CD14-positive monocyte (primary cell): ENCODE data around the gene DUS2. TPM values are rescaled to one million over a fixed set of nuclear protein-coding genes. Genes with fewer than 3 reads are reported as not detected.
A peak's percentile ranks its signal among the peaks of the same experiment; 100 is the strongest.
"Not testable (repeated sequence)": the region's sequence is repeated elsewhere in the genome, so short reads cannot be mapped to it uniquely, and the experiment has no call there.

Experiments used
- DNase-seq, 3 donors: peaks; one replicate each; pipeline ENCODE4 v3.0.0-alpha.2; 2011 to 2022
- H2AFZ ChIP-seq: 2 replicates; pipeline ENCODE4 v1.6.0; 2012; ENCODE audit warnings: mild to moderate bottlenecking, low read depth, low read length, inconsistent platforms; ENCODE audit not compliant: insufficient read depth, poor library complexity, severe bottlenecking
- H3K27ac ChIP-seq, 2 donors: 1 replicate in 1 of 2; 2 replicates in 1 of 2; pipeline ENCODE4 v1.5.1; 2012 to 2013; ENCODE audit warnings: low read length in 2 of 2, control low read depth in 1 of 2, inconsistent platforms in 1 of 2, low read depth in 1 of 2, mild to moderate bottlenecking in 1 of 2
- H3K27me3 ChIP-seq, 2 donors: one replicate each; pipeline versions ENCODE4 v1.6.0 to v1.6.1; 2011 to 2013; ENCODE audit warnings: low read length in 2 of 2; ENCODE audit not compliant: control insufficient read depth in 2 of 2, insufficient read depth in 2 of 2
- H3K36me3 ChIP-seq, 2 donors: replicated peaks in 1 of 2; 1 replicate in 1 of 2; 2 replicates in 1 of 2; pipeline versions ENCODE4 v1.5.1 to v1.6.1; 2012 to 2013; ENCODE audit warnings: low read length in 2 of 2, control low read depth in 1 of 2, inconsistent platforms in 1 of 2, mild to moderate bottlenecking in 1 of 2; ENCODE audit not compliant: insufficient read depth in 2 of 2, control insufficient read depth in 1 of 2
- H3K4me1 ChIP-seq, 2 donors: 1 replicate in 1 of 2; 2 replicates in 1 of 2; pipeline versions ENCODE4 v1.5.1 to v1.6.1; 2012 to 2013; ENCODE audit warnings: low read length in 2 of 2, control low read depth in 1 of 2, inconsistent platforms in 1 of 2, mild to moderate bottlenecking in 1 of 2, moderate library complexity in 1 of 2; ENCODE audit not compliant: insufficient read depth in 2 of 2, control insufficient read depth in 1 of 2
- H3K4me2 ChIP-seq: replicated peaks from 2 replicates; pipeline ENCODE3; 2012; ENCODE audit warnings: low read length, moderate library complexity, mild to moderate bottlenecking; ENCODE audit not compliant: poor library complexity, severe bottlenecking; ENCODE audit errors: extremely low read depth
- H3K4me3 ChIP-seq, 3 experiments: fragments of 200-600 bp in 1 of 3; sonication (generic) in 1 of 3; replicated peaks in 1 of 3; 1 replicate in 2 of 3; 2 replicates in 1 of 3; pipeline ENCODE4 v1.5.1; 2011 to 2013; ENCODE audit warnings: low read length in 3 of 3, mild to moderate bottlenecking in 3 of 3, control low read depth in 2 of 3, low read depth in 2 of 3, inconsistent platforms in 1 of 3, moderate library complexity in 1 of 3
- H3K79me2 ChIP-seq: 2 replicates; pipeline ENCODE4 v1.6.0; 2012; ENCODE audit warnings: mild to moderate bottlenecking, control low read depth, inconsistent platforms, low read length, moderate library complexity; ENCODE audit not compliant: insufficient read depth
- H3K9ac ChIP-seq: 2 replicates; pipeline ENCODE4 v1.6.0; 2017; ENCODE audit warnings: low read length, mild to moderate bottlenecking; ENCODE audit not compliant: insufficient read depth, poor library complexity, severe bottlenecking
- H3K9me3 ChIP-seq, 2 donors: replicated peaks in 1 of 2; 1 replicate in 1 of 2; 2 replicates in 1 of 2; pipeline versions ENCODE4 v1.5.1 to v1.6.1; 2012 to 2013; ENCODE audit warnings: low read length in 2 of 2, control low read depth in 1 of 2; ENCODE audit not compliant: control insufficient read depth in 1 of 2, insufficient read depth in 1 of 2
- H4K20me1 ChIP-seq: 2 replicates; pipeline ENCODE4 v1.6.0; 2012; ENCODE audit warnings: mild to moderate bottlenecking, low read length, control low read depth, moderate library complexity; ENCODE audit not compliant: insufficient read depth
- H3K27ac Mint-ChIP-seq, 7 donors: one replicate each; pipeline ENCODE4 v1.8.0; 2020; ENCODE audit warnings: mild to moderate bottlenecking in 7 of 7, mixed read lengths in 7 of 7, moderate library complexity in 6 of 7, inconsistent platforms in 2 of 7
- H3K27me3 Mint-ChIP-seq, 3 donors: one replicate each; pipeline ENCODE4 v1.8.0; 2021 to 2022; ENCODE audit warnings: low read depth in 3 of 3, mild to moderate bottlenecking in 3 of 3, mixed read lengths in 3 of 3, moderate library complexity in 3 of 3, inconsistent platforms in 1 of 3
- H3K36me3 Mint-ChIP-seq, 2 donors: one replicate each; pipeline ENCODE4 v1.8.0; 2020; ENCODE audit warnings: mixed read lengths in 2 of 2, inconsistent platforms in 1 of 2, mild to moderate bottlenecking in 1 of 2
- H3K4me1 Mint-ChIP-seq: one replicate; pipeline ENCODE4 v1.8.0; 2020; ENCODE audit warnings: mild to moderate bottlenecking, mixed read lengths
- H3K4me3 Mint-ChIP-seq, 2 donors: one replicate each; pipeline ENCODE4 v1.8.0; 2020; ENCODE audit warnings: mild to moderate bottlenecking in 2 of 2, mixed read lengths in 2 of 2, moderate library complexity in 1 of 2
- H3K9me3 Mint-ChIP-seq, 7 donors: one replicate each; pipeline ENCODE4 v1.8.0; 2020 to 2022; ENCODE audit warnings: mixed read lengths in 7 of 7, mild to moderate bottlenecking in 6 of 7, moderate library complexity in 6 of 7, inconsistent platforms in 2 of 7
- WGBS: methylation state at CpG from one replicate; pipeline ENCODE4 v1.1.5; 2013; ENCODE audit warnings: missing lambda C conversion rate; ENCODE audit not compliant: insufficient coverage; 5-methylcytosine and 5-hydroxymethylcytosine counted together
- intact Hi-C, 2 donors: fragments of 100-400 bp; cut with micrococcal nuclease; formaldehyde crosslinking; loops; one replicate each; pipeline versions ENCODE4 v1.15.0 to v1.15.1; 2023
- polyA plus RNA-seq, 3 donors: library from polyadenylated mRNA; depleted of rRNA in 1 of 3; unstranded in 2 of 3; stranded (reverse) in 1 of 3; fragments of 300-500 nt in 2 of 3; fragments of >200 nt in 1 of 3; fragmentation: Illumina TruSeq in 2 of 3; gene quantifications; 1 replicate in 2 of 3; 2 replicates in 1 of 3; pipeline ENCODE4 v1.2.3, GENCODE V29; 2012 to 2021
- TF ChIP-seq, protein P1 (sequence below): fragments of 200-600 bp; IDR thresholded peaks from one replicate; pipeline ENCODE4 v1.8.0; 2022; ENCODE audit warnings: antibody characterized with exemption, mild to moderate bottlenecking

Gene DUS2
- polyA plus RNA-seq, 3 donors = 18.4 to 40.7 (median 33.2) TPM

DNA sequence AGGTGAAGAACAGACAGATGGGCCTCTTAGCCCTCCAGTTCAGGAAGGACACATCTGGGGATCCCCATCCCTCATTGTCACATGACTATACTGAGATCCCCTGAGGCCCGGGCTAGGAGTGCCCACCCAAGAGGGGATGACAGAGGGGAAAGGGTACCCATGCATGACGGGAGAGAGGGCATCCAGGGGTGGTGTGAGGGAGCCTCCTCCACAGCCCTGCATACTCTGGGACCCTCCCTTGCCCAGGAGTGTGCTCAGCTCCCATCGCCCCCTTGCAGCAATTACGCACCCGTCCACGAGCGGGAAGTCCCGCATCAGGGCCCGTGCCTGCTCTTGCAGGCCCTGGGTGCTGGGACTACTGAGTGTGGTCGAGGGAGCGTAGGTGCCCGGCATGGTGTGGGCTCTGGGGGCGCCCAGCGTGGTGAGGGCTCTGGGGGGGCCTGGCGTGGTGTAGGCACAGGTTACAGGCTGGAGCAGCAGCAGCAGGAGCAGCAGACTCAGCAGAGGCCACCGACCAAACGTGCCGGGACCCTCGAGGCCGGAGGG lies 30.4 kb upstream of the DUS2 start:
- peak overlapping the region in 1 of 2 donors; percentile 85 for H3K27ac ChIP-seq
- peaks cover 58 to 65% of the 10 kb centered on the region in 2 donors for H3K4me1 ChIP-seq
- peak overlapping the region in 2 of 3 experiments; percentile 42 to 50 for H3K4me3 ChIP-seq
- H3K4me3 Mint-ChIP-seq = peak overlapping the region in 1 of 2 donors; percentile 51
- intact Hi-C loops = loop anchor here (1.0 to 2.0 kb wide), 3 partner anchors 16 to 48 kb away; partner anchors contain the start of genes DDX28 (in 1 of the 2) and DUS2 (in 1 of the 2)
- H3K36me3 Mint-ChIP-seq = peaks cover 32 to 52% of the 10 kb centered on the region in 2 donors
- H3K79me2 ChIP-seq = peaks cover 37% of the 10 kb centered on the region
- H3K9me3 Mint-ChIP-seq = no peaks in the 10 kb centered on the region
- no peaks in the 10 kb centered on the region for H3K27me3 ChIP-seq
- peaks cover 36% of the 10 kb centered on the region for H4K20me1 ChIP-seq
- no peaks in the 10 kb centered on the region for H3K27me3 Mint-ChIP-seq
- H3K4me1 Mint-ChIP-seq = peaks cover 60% of the 10 kb centered on the region
- TF ChIP-seq, protein P1, sequence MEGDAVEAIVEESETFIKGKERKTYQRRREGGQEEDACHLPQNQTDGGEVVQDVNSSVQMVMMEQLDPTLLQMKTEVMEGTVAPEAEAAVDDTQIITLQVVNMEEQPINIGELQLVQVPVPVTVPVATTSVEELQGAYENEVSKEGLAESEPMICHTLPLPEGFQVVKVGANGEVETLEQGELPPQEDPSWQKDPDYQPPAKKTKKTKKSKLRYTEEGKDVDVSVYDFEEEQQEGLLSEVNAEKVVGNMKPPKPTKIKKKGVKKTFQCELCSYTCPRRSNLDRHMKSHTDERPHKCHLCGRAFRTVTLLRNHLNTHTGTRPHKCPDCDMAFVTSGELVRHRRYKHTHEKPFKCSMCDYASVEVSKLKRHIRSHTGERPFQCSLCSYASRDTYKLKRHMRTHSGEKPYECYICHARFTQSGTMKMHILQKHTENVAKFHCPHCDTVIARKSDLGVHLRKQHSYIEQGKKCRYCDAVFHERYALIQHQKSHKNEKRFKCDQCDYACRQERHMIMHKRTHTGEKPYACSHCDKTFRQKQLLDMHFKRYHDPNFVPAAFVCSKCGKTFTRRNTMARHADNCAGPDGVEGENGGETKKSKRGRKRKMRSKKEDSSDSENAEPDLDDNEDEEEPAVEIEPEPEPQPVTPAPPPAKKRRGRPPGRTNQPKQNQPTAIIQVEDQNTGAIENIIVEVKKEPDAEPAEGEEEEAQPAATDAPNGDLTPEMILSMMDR = no peak
- H3K27ac Mint-ChIP-seq = peak overlapping the region in 4 of 7 donors; percentile 12 to 100 (median 99)
- H3K4me2 ChIP-seq = peak overlapping the region; percentile 64
- DNase-seq = no peak
- peak overlapping the region; percentile 61 for H2AFZ ChIP-seq
- H3K9ac ChIP-seq = peak overlapping the region; percentile 63
- H3K36me3 ChIP-seq = peaks cover 22 to 34% of the 10 kb centered on the region in 2 donors
- WGBS = 85% methylated on average over 16 of the region's 20 CpGs
- H3K9me3 ChIP-seq = no peaks in the 10 kb centered on the region

DNA sequence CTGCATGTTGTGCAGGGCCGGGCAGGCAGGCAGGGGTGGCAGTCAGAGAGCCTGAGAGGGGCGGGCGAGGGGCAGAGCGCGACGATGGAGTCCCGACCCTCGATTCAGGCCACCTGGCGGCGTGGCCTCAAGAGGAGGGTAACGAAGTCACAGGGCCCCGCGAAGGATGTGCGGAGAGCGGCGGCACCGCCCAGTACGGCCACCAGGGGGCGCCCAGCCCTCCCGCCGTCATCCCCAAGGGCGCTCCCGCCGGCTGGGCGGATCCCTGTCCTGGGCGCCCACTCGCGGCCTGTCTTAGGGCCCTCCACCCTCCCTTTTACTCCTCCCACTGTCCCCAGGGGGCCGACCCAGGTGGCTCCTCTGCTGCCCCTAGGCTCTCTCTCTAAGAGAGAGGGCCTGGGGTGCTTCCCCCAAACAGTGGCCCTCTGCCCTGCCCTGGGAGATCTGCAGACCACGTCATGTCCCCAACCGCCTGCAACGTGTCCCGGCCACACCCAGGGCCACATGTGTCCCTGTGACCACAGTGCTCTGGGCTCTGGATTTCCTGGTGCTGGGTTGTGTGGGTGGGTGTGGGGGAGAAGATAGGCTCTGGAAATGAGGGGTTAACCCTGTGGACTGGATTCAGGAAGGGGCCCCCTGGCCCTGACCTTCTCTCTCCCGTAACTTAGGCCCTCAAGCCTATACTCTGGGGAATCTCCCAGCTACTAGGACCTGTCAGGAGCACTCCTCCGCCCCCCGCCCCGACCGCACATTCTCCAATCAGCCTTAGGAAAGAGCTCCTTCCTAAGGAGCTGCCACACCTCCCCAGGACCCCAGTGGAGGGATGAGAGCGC lies 29.7 kb upstream of the DUS2 start:
- 2% methylated on average over 32 of the region's 39 CpGs for WGBS
- peak overlapping the region; percentile 63 for H3K9ac ChIP-seq
- Mint-ChIP-seq H3K27me3 (no peaks in the 10 kb centered on the region), H3K27ac (peak overlapping the region; percentile 98 to 100 (median 100)), H3K36me3 (peaks cover 32 to 52% of the 10 kb centered on the region in 2 donors), H3K4me3 (peak overlapping the region; percentile 78 to 92), H3K9me3 (no peaks in the 10 kb centered on the region), H3K4me1 (peaks cover 56% of the 10 kb centered on the region)
- peaks cover 44% of the 10 kb centered on the region for H3K79me2 ChIP-seq
- peak overlapping the region; percentile 2 to 50 (median 42) for H3K4me3 ChIP-seq
- peak overlapping the region; percentile 61 for H2AFZ ChIP-seq
- intact Hi-C loops = loop anchor here (1.0 to 2.0 kb wide), 3 partner anchors 15 to 47 kb away; partner anchors contain the start of genes DDX28 (in 1 of the 2) and DUS2 (in 1 of the 2)
- peaks cover 63 to 70% of the 10 kb centered on the region in 2 donors for H3K4me1 ChIP-seq
- peak overlapping the region; percentile 64 for H3K4me2 ChIP-seq
- TF ChIP-seq, protein P1 = peak; percentile 98
- H3K27ac ChIP-seq = peak overlapping the region; percentile 85 to 97
- no peaks in the 10 kb centered on the region for H3K27me3 ChIP-seq
- H3K9me3 ChIP-seq = peaks cover 0 to 2% of the 10 kb centered on the region in 2 donors
- DNase-seq = peak; percentile 77 to 90 (median 88)
- peaks cover 22 to 34% of the 10 kb centered on the region in 2 donors for H3K36me3 ChIP-seq
- H4K20me1 ChIP-seq = peaks cover 34% of the 10 kb centered on the region

DNA sequence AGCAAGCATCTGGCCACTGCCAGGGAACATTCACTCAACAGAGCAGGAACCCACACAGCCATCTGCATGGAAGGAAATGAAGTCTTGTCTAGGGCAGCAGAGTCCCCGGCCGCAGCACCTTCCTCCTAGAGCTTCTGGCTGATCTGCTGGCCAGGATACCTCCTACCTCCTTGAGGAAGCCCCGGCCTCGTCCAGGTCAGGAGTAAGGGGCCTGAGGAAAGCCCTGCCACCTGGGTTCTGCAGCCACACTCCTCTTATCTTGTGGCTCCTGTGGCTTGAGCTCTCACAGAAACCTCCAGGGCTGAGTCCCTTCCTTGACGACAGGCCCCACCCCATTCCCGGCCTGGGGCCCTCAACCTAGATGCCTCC lies 29.1 kb upstream of the DUS2 start:
- Mint-ChIP-seq H3K36me3 (peaks cover 32 to 56% of the 10 kb centered on the region in 2 donors), H3K4me3 (peak overlapping the region; percentile 78 to 92), H3K27ac (peak overlapping the region; percentile 98 to 100 (median 100)), H3K4me1 (peaks cover 56% of the 10 kb centered on the region)
- H3K27me3 Mint-ChIP-seq, H3K9me3 ChIP-seq, H3K27me3 ChIP-seq, DNase-seq, H3K9me3 Mint-ChIP-seq, intact Hi-C loops: not testable (repeated sequence)
- Histone ChIP-seq H3K36me3 (peaks cover 22 to 34% of the 10 kb centered on the region in 2 donors), H4K20me1 (peaks cover 30% of the 10 kb centered on the region), H3K4me3 (peak overlapping the region in 2 of 3 experiments; percentile 42 to 50), H3K9ac (peak overlapping the region; percentile 63), H3K4me2 (peak overlapping the region; percentile 64), H3K4me1 (peaks cover 64 to 70% of the 10 kb centered on the region in 2 donors), H2AFZ (peak overlapping the region; percentile 61), H3K27ac (peak overlapping the region; percentile 85 to 97), H3K79me2 (peaks cover 50% of the 10 kb centered on the region)
- WGBS = no CpG with 5 or more reads among the region's 6 CpGs
